GM12878 (cell line): Measurements from ENCODE around the gene ISG15. TPM values are rescaled to one million over a fixed set of nuclear protein-coding genes. Genes with fewer than 3 reads are reported as not detected.

ENCODE experiments used
- ATAC-seq: fragments of 200-7000 bp; cut with Tn5 transposase; 3 replicates; pipeline ENCODE4 v1.9.1; 2020; ENCODE audit warnings: mild to moderate bottlenecking, moderate library complexity
- BruUV-seq: library from RNA; stranded (reverse); fragments of 400-500 nt; replicated peaks from 2 replicates; lab custom pipeline; 2021; lab: Mats Ljungman, UMichigan
- CTCF ChIA-PET: fragments of 300-600 bp; sonication (Branson Sonifier 250); formaldehyde crosslinking; extraction: SDS; loops from one replicate; lab custom pipeline; 2021; ENCODE audit warnings: inconsistent platforms; lab: Yijun Ruan, JAX
- POLR2A ChIA-PET: fragments of 350-600 bp; formaldehyde crosslinking; extraction: SDS; loops from one replicate; lab custom pipeline; 2021; ENCODE audit warnings: inconsistent platforms; lab: Charles Lee
- RAD21 ChIA-PET: fragments of 300-600 bp; sonication (Branson Sonifier 250); formaldehyde crosslinking; loops from one replicate; lab custom pipeline; 2023; ENCODE audit warnings: antibody characterized with exemption; ENCODE audit not compliant: unreplicated experiment; lab: Charles Lee
- SMC1A ChIA-PET: fragments of 300-600 bp; sonication (Branson Sonifier 250); formaldehyde crosslinking; loops from one replicate; lab custom pipeline; 2023; ENCODE audit not compliant: unreplicated experiment, uncharacterized antibody; lab: Charles Lee
- DNase-seq: peaks from one replicate; pipeline ENCODE4 v3.0.0-alpha.2; 2011; ENCODE audit warnings: low read depth, low spot score
- FAIRE-seq: peaks from 3 replicates; lab custom pipeline; 2011; peaks lifted over from hg19 to GRCh38; lab: Jason Lieb, UNC
- H2AFZ ChIP-seq: 2 replicates; pipeline ENCODE4 v1.6.0; 2011; ENCODE audit warnings: low read depth, low read length, control low read depth; ENCODE audit not compliant: control insufficient read depth
- H3K27ac ChIP-seq: 2 replicates; pipeline ENCODE4 v1.5.1; 2011; ENCODE audit warnings: control low read depth; ENCODE audit not compliant: control insufficient read depth, insufficient read depth
- H3K27me3 ChIP-seq, 2 experiments: replicated peaks in 1 of 2; 2 replicates each; pipeline versions ENCODE4 v1.6.0 to v1.6.1; 2011; ENCODE audit warnings: low read length in 1 of 2; ENCODE audit not compliant: control insufficient read depth in 2 of 2, insufficient read depth in 2 of 2
- H3K36me3 ChIP-seq, 2 experiments: 2 replicates each; pipeline ENCODE4 v1.5.1; 2011; ENCODE audit warnings: low read length in 1 of 2; ENCODE audit not compliant: control insufficient read depth in 2 of 2, insufficient read depth in 2 of 2
- H3K4me1 ChIP-seq: 2 replicates; pipeline ENCODE4 v1.6.1; 2011; ENCODE audit warnings: mild to moderate bottlenecking, low read length, moderate library complexity, mixed read lengths; ENCODE audit not compliant: control insufficient read depth, insufficient read depth
- H3K4me2 ChIP-seq: 2 replicates; pipeline ENCODE4 v1.6.0; 2011; ENCODE audit warnings: control low read depth; ENCODE audit not compliant: control insufficient read depth, insufficient read depth
- H3K4me3 ChIP-seq: fragments of 200-600 bp; sonication (generic); 2 replicates; pipeline ENCODE4 v1.5.1; 2016
- H3K79me2 ChIP-seq: 2 replicates; pipeline ENCODE4 v1.6.0; 2011; ENCODE audit warnings: low read length; ENCODE audit not compliant: control insufficient read depth, insufficient read depth
- H3K9ac ChIP-seq: 2 replicates; pipeline ENCODE4 v1.8.0; 2011; ENCODE audit warnings: low read length, control low read depth, mixed read lengths; ENCODE audit not compliant: control insufficient read depth, insufficient read depth
- H3K9me3 ChIP-seq: replicated peaks from 3 replicates; pipeline ENCODE4 v1.5.1; 2011; ENCODE audit warnings: mild to moderate bottlenecking, low read length; ENCODE audit not compliant: control insufficient read depth, insufficient read depth
- H4K20me1 ChIP-seq: 2 replicates; pipeline ENCODE4 v1.6.0; 2011; ENCODE audit not compliant: control insufficient read depth, insufficient read depth
- BHLHE40 ChIP-seq, 2 experiments: fragments of 450-650 bp in 1 of 2; IDR thresholded peaks; 2 replicates each; pipeline ENCODE4 v1.6.1; 2011 to 2017; ENCODE audit warnings: low read depth in 2 of 2, borderline replicate concordance in 1 of 2, improper control_type of control experiment in 1 of 2, low read length in 1 of 2, mild to moderate bottlenecking in 1 of 2
- EZH2 ChIP-seq: IDR thresholded peaks from 2 replicates; pipeline ENCODE4 v1.6.1; 2012; ENCODE audit warnings: low read depth, mild to moderate bottlenecking, control low read depth, inconsistent platforms, low read length, borderline replicate concordance; ENCODE audit not compliant: control insufficient read depth
- HDGF ChIP-seq: fragments of 450-650 bp; IDR thresholded peaks from 2 replicates; pipeline ENCODE4 v1.6.1; 2016; ENCODE audit warnings: antibody characterized with exemption
- MTA3 ChIP-seq: IDR thresholded peaks from 2 replicates; pipeline ENCODE4 v1.6.1; 2012; ENCODE audit warnings: low read length, inconsistent platforms, borderline replicate concordance
- NFXL1 ChIP-seq: fragments of 450-650 bp; IDR thresholded peaks from 2 replicates; pipeline ENCODE4 v1.6.1; 2017; ENCODE audit warnings: antibody characterized with exemption, mild to moderate bottlenecking, borderline replicate concordance
- PAX5 ChIP-seq: IDR thresholded peaks from 2 replicates; pipeline ENCODE4 v1.6.1; 2011; ENCODE audit warnings: low read depth, low read length, borderline replicate concordance
- PML ChIP-seq: IDR thresholded peaks from 2 replicates; pipeline ENCODE4 v1.6.1; 2012; ENCODE audit warnings: low read length, inconsistent platforms
- SIN3A ChIP-seq: IDR thresholded peaks from 2 replicates; pipeline ENCODE4 v1.6.1; 2012; ENCODE audit warnings: low read depth, low read length, improper control_type of control experiment
- SMC3 ChIP-seq: IDR thresholded peaks from 2 replicates; pipeline ENCODE4 v1.6.1; 2011; ENCODE audit warnings: low read length, improper control_type of control experiment, borderline replicate concordance
- ZBED1 ChIP-seq: IDR thresholded peaks from 2 replicates; pipeline ENCODE4 v1.6.1; 2016; ENCODE audit warnings: borderline replicate concordance
- ZNF207 ChIP-seq: fragments of 450-650 bp; IDR thresholded peaks from 2 replicates; pipeline ENCODE4 v1.6.1; 2014; ENCODE audit warnings: antibody characterized with exemption, mild to moderate bottlenecking, borderline replicate concordance
- ZNF24 ChIP-seq: fragments of 450-650 bp; IDR thresholded peaks from 2 replicates; pipeline ENCODE4 v1.6.1; 2017; ENCODE audit warnings: antibody characterized with exemption, mild to moderate bottlenecking
- WGBS: methylation state at CpG from one replicate; pipeline ENCODE4 v1.1.6; 2016; ENCODE audit warnings: low lambda C conversion rate; ENCODE audit not compliant: insufficient replicate concordance, insufficient coverage; ENCODE audit errors: missing lambda C conversion rate; 5-methylcytosine and 5-hydroxymethylcytosine counted together
- in situ Hi-C: fragments of 300-500 bp; cut with MboI; formaldehyde crosslinking; loops from 9 replicates; pipeline ENCODE4 v1.14.3; 2018; ENCODE audit warnings: mixed read lengths
- intact Hi-C: fragments of 100-400 bp; cut with micrococcal nuclease; formaldehyde crosslinking; loops from one replicate; pipeline ENCODE4 v1.14.2; 2022; ENCODE audit not compliant: unreplicated experiment
- polyA plus RNA-seq, 11 experiments: library from polyadenylated mRNA; depleted of rRNA in 4 of 11; unstranded in 6 of 11; stranded (reverse) in 5 of 11; fragments of >200 nt; fragmentation: Nextera tagmentation in 4 of 11; fragmentation: Illumina TruSeq in 1 of 11; extraction: Ambion mirVana in 4 of 11; extraction: Trizol in 1 of 11; gene quantifications; 1 replicate in 1 of 11; 2 replicates in 10 of 11; pipeline versions ENCODE4 v1.2.1 to v1.2.3, GENCODE V29; 2011 to 2016; ENCODE audit warnings: inconsistent platforms in 2 of 11, missing spikeins in 2 of 11, low read depth in 1 of 11
- total RNA-seq, 4 experiments: library from RNA; depleted of rRNA in 3 of 4; stranded (reverse); fragments of >200 nt in 3 of 4; fragmentation: Illumina TruSeq in 1 of 4; extraction: Trizol in 1 of 4; gene quantifications; 2 replicates each; pipeline versions ENCODE4 v1.2.1 to v1.2.3, GENCODE V29; 2013 to 2021
- TF ChIP-seq, protein P1 (sequence below): fragments of 450-650 bp; IDR thresholded peaks from 2 replicates; pipeline ENCODE4 v1.6.1; 2017; ENCODE audit warnings: mild to moderate bottlenecking, moderate library complexity
- TF ChIP-seq, protein P2 (sequence below): fragments of 450-650 bp; IDR thresholded peaks from 2 replicates; pipeline ENCODE4 v1.6.1; 2014; ENCODE audit warnings: mild to moderate bottlenecking

Gene ISG15
- total and polyA plus RNA-seq, 10 of the 15 experiments (the other 5 are each of a cell fraction or from before 2014, with no cell fraction given): 7.8 to 384 (median 274) TPM

DNA sequence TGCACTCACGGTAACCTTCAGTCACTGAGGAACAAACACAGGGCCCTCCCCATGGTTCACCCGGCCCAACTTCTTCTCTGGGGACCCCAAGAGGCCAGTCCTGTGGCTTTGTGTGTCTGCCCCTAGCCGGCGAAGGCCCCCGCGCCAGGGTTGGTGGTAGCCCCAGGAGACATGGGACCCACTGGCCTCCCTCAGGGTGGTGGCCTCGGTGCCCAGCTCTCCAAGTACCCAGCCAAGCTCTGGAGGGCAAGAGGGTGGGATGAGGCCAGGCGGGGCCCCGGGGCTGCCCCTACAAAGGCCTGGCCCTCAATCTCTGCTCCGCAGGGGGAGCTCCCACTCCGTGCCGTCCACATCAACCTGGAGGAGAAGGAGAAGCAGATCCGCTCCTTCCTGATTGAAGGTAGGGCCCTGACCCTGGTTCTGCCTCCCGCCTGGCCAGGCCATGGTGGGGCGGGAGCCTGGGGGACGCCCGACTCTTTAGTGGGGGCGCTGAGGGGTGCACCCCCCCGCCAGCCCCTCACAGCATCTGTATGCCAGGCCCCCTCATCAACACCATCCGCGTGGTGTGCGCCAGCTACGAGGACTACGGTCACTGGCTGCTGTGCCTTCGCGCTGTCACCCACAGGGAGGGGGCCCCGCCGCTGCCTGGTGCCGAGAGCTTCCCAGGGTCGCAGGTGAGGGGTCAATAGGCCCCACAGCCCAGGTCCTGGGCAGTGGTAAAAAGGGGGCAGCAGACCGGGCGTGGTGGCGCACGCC, 41.4 kb upstream of the ISG15 start (continued):
- TF ChIP-seq, protein P1, sequence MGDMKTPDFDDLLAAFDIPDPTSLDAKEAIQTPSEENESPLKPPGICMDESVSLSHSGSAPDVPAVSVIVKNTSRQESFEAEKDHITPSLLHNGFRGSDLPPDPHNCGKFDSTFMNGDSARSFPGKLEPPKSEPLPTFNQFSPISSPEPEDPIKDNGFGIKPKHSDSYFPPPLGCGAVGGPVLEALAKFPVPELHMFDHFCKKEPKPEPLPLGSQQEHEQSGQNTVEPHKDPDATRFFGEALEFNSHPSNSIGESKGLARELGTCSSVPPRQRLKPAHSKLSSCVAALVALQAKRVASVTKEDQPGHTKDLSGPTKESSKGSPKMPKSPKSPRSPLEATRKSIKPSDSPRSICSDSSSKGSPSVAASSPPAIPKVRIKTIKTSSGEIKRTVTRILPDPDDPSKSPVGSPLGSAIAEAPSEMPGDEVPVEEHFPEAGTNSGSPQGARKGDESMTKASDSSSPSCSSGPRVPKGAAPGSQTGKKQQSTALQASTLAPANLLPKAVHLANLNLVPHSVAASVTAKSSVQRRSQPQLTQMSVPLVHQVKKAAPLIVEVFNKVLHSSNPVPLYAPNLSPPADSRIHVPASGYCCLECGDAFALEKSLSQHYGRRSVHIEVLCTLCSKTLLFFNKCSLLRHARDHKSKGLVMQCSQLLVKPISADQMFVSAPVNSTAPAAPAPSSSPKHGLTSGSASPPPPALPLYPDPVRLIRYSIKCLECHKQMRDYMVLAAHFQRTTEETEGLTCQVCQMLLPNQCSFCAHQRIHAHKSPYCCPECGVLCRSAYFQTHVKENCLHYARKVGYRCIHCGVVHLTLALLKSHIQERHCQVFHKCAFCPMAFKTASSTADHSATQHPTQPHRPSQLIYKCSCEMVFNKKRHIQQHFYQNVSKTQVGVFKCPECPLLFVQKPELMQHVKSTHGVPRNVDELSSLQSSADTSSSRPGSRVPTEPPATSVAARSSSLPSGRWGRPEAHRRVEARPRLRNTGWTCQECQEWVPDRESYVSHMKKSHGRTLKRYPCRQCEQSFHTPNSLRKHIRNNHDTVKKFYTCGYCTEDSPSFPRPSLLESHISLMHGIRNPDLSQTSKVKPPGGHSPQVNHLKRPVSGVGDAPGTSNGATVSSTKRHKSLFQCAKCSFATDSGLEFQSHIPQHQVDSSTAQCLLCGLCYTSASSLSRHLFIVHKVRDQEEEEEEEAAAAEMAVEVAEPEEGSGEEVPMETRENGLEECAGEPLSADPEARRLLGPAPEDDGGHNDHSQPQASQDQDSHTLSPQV: no peak
- TF ChIP-seq ZBED1 (no peak), BHLHE40 (IDR thresholded peaks at IDR 0.05; ENCODE audit: borderline replicate concordance in 1 of 2, low read depth in 2 of 2, low read length in 1 of 2) (no peak), HDGF (no peak), ZNF207 (no peak)

DNA sequence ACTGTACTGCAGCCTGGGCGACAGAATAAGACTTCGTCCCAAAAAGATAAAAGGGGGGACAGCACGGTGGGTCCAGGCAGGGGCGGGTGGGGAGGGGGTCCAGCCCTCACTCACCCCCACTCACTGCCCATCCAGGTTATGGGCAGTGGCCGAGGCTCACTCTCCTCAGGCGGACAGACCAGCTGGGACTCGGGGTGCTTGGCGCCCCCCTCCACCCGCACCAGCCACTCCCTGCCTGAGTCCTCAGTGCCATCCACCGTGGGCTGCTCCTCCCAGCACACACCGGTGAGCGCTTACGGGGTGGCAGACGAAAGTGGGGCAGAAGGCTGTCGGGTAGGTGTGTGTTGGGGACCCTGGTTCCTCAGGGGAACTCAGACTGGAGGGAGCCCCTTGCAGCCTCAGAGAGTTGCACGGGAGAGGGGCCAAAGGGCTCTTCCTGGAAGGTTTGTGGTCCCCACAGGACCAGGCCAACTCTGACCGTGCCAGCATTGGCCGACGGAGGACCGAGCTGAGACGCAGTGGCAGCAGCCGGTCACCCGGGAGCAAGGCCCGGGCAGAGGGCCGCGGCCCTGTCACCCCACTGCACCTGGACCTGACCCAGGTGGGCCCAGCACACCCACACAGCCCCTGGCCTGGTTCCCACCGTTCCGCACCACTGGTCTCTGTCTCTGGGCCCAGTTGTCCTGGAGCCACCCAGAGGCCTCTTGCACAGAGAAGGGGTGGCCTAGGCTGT, 40.4 kb upstream of the ISG15 start:
- no peaks in the 10 kb centered on the region for H3K79me2 ChIP-seq
- no TSS peak for BruUV-seq
- in situ Hi-C loops: no loop called here
- no peak for ATAC-seq
- H3K27ac ChIP-seq: no peak overlapping the region
- H3K36me3 ChIP-seq: no peaks in the 10 kb centered on the region
- no peaks in the 10 kb centered on the region for H3K4me1 ChIP-seq
- no peaks in the 10 kb centered on the region for H4K20me1 ChIP-seq
- no peak overlapping the region for H3K4me2 ChIP-seq
- ChIA-PET SMC1A (no interaction called here), RAD21 (no interaction called here), CTCF (interaction anchor here (1.3 kb wide), 1 partner anchor 91 kb away, joined by 3 read pairs; no protein-coding TSS in a partner anchor), POLR2A (no interaction called here)
- H3K27me3 ChIP-seq: no peaks in the 10 kb centered on the region
- FAIRE-seq: no peak
- no peak overlapping the region for H2AFZ ChIP-seq
- no peak overlapping the region for H3K4me3 ChIP-seq
- no peaks in the 10 kb centered on the region for H3K9me3 ChIP-seq
- no peak overlapping the region for H3K9ac ChIP-seq
- WGBS: 69% methylated on average over 22 of the region's 28 CpGs
- DNase-seq: no peak
- intact Hi-C loops: no loop called here
- no peak for TF ChIP-seq ZNF24
- TF ChIP-seq NFXL1: no peak
- TF ChIP-seq, protein P2, sequence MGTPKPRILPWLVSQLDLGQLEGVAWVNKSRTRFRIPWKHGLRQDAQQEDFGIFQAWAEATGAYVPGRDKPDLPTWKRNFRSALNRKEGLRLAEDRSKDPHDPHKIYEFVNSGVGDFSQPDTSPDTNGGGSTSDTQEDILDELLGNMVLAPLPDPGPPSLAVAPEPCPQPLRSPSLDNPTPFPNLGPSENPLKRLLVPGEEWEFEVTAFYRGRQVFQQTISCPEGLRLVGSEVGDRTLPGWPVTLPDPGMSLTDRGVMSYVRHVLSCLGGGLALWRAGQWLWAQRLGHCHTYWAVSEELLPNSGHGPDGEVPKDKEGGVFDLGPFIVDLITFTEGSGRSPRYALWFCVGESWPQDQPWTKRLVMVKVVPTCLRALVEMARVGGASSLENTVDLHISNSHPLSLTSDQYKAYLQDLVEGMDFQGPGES: no peak
- no peak for TF ChIP-seq EZH2
- TF ChIP-seq SMC3: no peak
- TF ChIP-seq PML: no peak
- no peak for TF ChIP-seq SIN3A
- TF ChIP-seq PAX5: no peak
- TF ChIP-seq MTA3: no peak
